SK-N-SH treated with all-trans-retinoic acid at 6 μM for 48 hours (cell line): Measurements from ENCODE around the gene TLX2.

ENCODE experiments used
- ARNTL ChIP-seq: fragments of 450-650 bp; formaldehyde crosslinking; IDR thresholded peaks from 2 replicates; pipeline ENCODE4 v1.5.0; 2020; ENCODE audit warnings: low read depth, mild to moderate bottlenecking, moderate library complexity, borderline replicate concordance
- BACH2 ChIP-seq: fragments of 250-450 bp; sonication (Bioruptor Pico); IDR thresholded peaks from 2 replicates; pipeline ENCODE4 v1.9.0; 2021; ENCODE audit warnings: mild to moderate bottlenecking, borderline replicate concordance
- CSDC2 ChIP-seq: fragments of 250-450 bp; sonication (Bioruptor Pico); IDR thresholded peaks from 2 replicates; pipeline ENCODE4 v1.5.0; 2020; ENCODE audit warnings: mild to moderate bottlenecking, moderate library complexity
- CSRNP3 ChIP-seq: fragments of 250-450 bp; sonication (Bioruptor Pico); IDR thresholded peaks from 2 replicates; pipeline ENCODE4 v1.5.1; 2021; ENCODE audit warnings: mild to moderate bottlenecking, moderate library complexity
- ISL1 ChIP-seq: fragments of 250-450 bp; sonication (Bioruptor Pico); IDR thresholded peaks from 2 replicates; pipeline ENCODE4 v2.1.2; 2022; ENCODE audit warnings: mild to moderate bottlenecking, moderate library complexity
- OSR1 ChIP-seq: fragments of 250-450 bp; sonication (Bioruptor Pico); IDR thresholded peaks from 2 replicates; pipeline ENCODE4 v1.8.0; 2022; ENCODE audit warnings: moderate library complexity, mild to moderate bottlenecking, inconsistent platforms
- PATZ1 ChIP-seq: fragments of 250-450 bp; sonication (Bioruptor Pico); IDR thresholded peaks from 2 replicates; pipeline ENCODE4 v1.8.0; 2020; ENCODE audit warnings: mild to moderate bottlenecking, moderate library complexity, borderline replicate concordance
- RARB ChIP-seq: fragments of 250-450 bp; sonication (Bioruptor Pico); IDR thresholded peaks from 2 replicates; pipeline ENCODE4 v1.8.0; 2021; ENCODE audit warnings: mild to moderate bottlenecking, moderate library complexity
- SNAI2 ChIP-seq: fragments of 250-450 bp; sonication (Bioruptor Pico); IDR thresholded peaks from 2 replicates; pipeline ENCODE4 v1.5.0; 2020; ENCODE audit warnings: mild to moderate bottlenecking, moderate library complexity
- TCF4 ChIP-seq: fragments of 250-450 bp; sonication (Bioruptor Pico); IDR thresholded peaks from 2 replicates; pipeline ENCODE4 v1.8.0; 2021; ENCODE audit warnings: mild to moderate bottlenecking, moderate library complexity, borderline replicate concordance
- TOX ChIP-seq: fragments of 250-450 bp; sonication (Bioruptor Pico); IDR thresholded peaks from 2 replicates; pipeline ENCODE4 v1.8.0; 2021; ENCODE audit warnings: mild to moderate bottlenecking, moderate library complexity, borderline replicate concordance
- TSHZ2 ChIP-seq: fragments of 250-450 bp; sonication (Bioruptor Pico); IDR thresholded peaks from 2 replicates; pipeline ENCODE4 v1.5.0; 2020; ENCODE audit warnings: mild to moderate bottlenecking, moderate library complexity
- ZFP30 ChIP-seq: fragments of 450-650 bp; formaldehyde crosslinking; IDR thresholded peaks from 2 replicates; pipeline ENCODE4 v1.5.0; 2022; ENCODE audit warnings: mild to moderate bottlenecking, moderate library complexity

- TF ChIP-seq PATZ1: no peak
- no peak for TF ChIP-seq ARNTL (CRISPR knock-in tag)
- TF ChIP-seq CSRNP3 (CRISPR knock-in tag): no peak
- no peak for TF ChIP-seq ISL1 (CRISPR knock-in tag)
- TF ChIP-seq CSDC2 (CRISPR knock-in tag): no peak
- no peak for TF ChIP-seq TCF4 (CRISPR knock-in tag)
- no peak for TF ChIP-seq RARB
- no peak for TF ChIP-seq ZFP30 (CRISPR knock-in tag)
- no peak for TF ChIP-seq SNAI2 (CRISPR knock-in tag)
- no peak for TF ChIP-seq BACH2 (CRISPR knock-in tag)
- TF ChIP-seq OSR1 (CRISPR knock-in tag): no peak
- no peak for TF ChIP-seq TOX (CRISPR knock-in tag)
- no peak for TF ChIP-seq TSHZ2 (CRISPR knock-in tag)
Measured at GRCh38 chr2:74502147-74502719, 12.0 kb upstream of the TLX2 start.
